ENCODE measurements around the gene FAM240A.

DNA sequence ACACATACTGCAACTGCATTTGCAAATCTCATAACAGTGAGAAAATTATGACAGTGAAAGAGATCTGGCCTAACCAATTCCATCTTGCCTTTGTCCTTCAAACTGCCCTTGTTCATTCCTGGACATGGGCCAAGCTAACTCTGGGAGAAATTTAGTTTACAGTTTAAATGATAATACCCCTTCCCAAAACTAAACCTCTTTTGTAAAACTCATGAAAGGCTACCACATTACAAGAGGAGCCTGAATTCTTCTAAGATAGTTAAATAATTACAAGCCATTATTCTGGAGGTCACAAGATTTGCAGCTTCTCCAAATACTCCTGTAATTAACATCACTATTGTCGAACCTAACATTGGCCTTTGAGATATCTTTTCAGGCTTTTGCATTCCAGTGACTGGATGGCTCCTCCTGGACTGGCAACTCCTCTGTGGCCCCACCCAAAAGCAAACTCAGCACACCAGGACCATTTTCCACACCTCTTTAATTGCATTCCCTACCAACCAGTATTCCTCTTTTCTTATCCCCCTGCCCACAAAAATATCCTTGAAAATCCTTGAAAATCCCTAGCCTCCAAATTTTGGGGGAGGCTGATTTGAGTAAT, 8.8 kb upstream of the FAM240A start:
- TF ChIP-seq, protein P1, sequence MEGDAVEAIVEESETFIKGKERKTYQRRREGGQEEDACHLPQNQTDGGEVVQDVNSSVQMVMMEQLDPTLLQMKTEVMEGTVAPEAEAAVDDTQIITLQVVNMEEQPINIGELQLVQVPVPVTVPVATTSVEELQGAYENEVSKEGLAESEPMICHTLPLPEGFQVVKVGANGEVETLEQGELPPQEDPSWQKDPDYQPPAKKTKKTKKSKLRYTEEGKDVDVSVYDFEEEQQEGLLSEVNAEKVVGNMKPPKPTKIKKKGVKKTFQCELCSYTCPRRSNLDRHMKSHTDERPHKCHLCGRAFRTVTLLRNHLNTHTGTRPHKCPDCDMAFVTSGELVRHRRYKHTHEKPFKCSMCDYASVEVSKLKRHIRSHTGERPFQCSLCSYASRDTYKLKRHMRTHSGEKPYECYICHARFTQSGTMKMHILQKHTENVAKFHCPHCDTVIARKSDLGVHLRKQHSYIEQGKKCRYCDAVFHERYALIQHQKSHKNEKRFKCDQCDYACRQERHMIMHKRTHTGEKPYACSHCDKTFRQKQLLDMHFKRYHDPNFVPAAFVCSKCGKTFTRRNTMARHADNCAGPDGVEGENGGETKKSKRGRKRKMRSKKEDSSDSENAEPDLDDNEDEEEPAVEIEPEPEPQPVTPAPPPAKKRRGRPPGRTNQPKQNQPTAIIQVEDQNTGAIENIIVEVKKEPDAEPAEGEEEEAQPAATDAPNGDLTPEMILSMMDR (IDR thresholded peaks at IDR 0.05) = no peak
- TF ChIP-seq POLR2A (IDR thresholded peaks at IDR 0.05) = no peak
- no peak for TF ChIP-seq POLR2AphosphoS5 (IDR thresholded peaks at IDR 0.05; ENCODE audit: insufficient read depth in 1 of 2, low read depth in 1 of 2)
